H9 (cell line): ENCODE data around the gene WDR82. TPM values are rescaled to one million over a fixed set of nuclear protein-coding genes. Genes with fewer than 3 reads are reported as not detected.

Experiments
- DNase-seq: peaks from one replicate; pipeline ENCODE4 v3.0.0-alpha.2; 2017
- H2AFZ ChIP-seq: one replicate; pipeline ENCODE4 v1.6.1; 2013; ENCODE audit warnings: mild to moderate bottlenecking, low read length, control low read depth, moderate library complexity
- H2AK5ac ChIP-seq: 2 replicates; pipeline ENCODE4 v1.6.1; 2013; ENCODE audit warnings: low read length, control low read depth, mixed read lengths; ENCODE audit not compliant: insufficient read length
- H2BK120ac ChIP-seq: one replicate; pipeline ENCODE4 v1.6.1; 2013; ENCODE audit warnings: low read depth, mild to moderate bottlenecking, low read length, control low read depth, inconsistent platforms; ENCODE audit not compliant: poor library complexity, severe bottlenecking
- H2BK12ac ChIP-seq: 2 replicates; pipeline ENCODE4 v1.6.1; 2013; ENCODE audit warnings: low read length, control low read depth, mixed read lengths, low read depth; ENCODE audit not compliant: insufficient read length
- H2BK15ac ChIP-seq: 2 replicates; pipeline ENCODE4 v1.6.1; 2013; ENCODE audit warnings: low read depth, low read length, control low read depth
- H2BK20ac ChIP-seq: one replicate; pipeline ENCODE4 v1.6.1; 2013; ENCODE audit warnings: low read depth, mild to moderate bottlenecking, low read length, control low read depth, inconsistent platforms; ENCODE audit not compliant: poor library complexity, severe bottlenecking
- H2BK5ac ChIP-seq: 2 replicates; pipeline ENCODE4 v1.6.1; 2013; ENCODE audit warnings: low read length, control low read depth, mixed read lengths; ENCODE audit not compliant: insufficient read length
- H3K14ac ChIP-seq: 2 replicates; pipeline ENCODE4 v1.6.1; 2013; ENCODE audit warnings: low read length, control low read depth; ENCODE audit not compliant: insufficient read depth
- H3K18ac ChIP-seq: 2 replicates; pipeline ENCODE4 v1.6.1; 2013; ENCODE audit warnings: low read depth, mild to moderate bottlenecking, mixed read lengths, low read length, control low read depth; ENCODE audit not compliant: insufficient read length
- H3K23ac ChIP-seq: 2 replicates; pipeline ENCODE4 v1.6.1; 2013; ENCODE audit warnings: low read length, control low read depth, mixed read lengths, low read depth; ENCODE audit not compliant: insufficient read length
- H3K23me2 ChIP-seq: 2 replicates; pipeline ENCODE4 v1.6.1; 2013; ENCODE audit warnings: low read depth, mild to moderate bottlenecking, mixed read lengths, low read length, control low read depth; ENCODE audit not compliant: insufficient read length, poor library complexity, severe bottlenecking
- H3K27ac ChIP-seq: 2 replicates; pipeline ENCODE4 v1.5.1; 2013; ENCODE audit warnings: low read length, control low read depth, mixed read lengths, low read depth; ENCODE audit not compliant: insufficient read length
- H3K27me3 ChIP-seq: 2 replicates; pipeline ENCODE4 v1.6.1; 2013; ENCODE audit warnings: low read length, control low read depth, inconsistent platforms; ENCODE audit not compliant: insufficient read depth
- H3K4ac ChIP-seq: 2 replicates; pipeline ENCODE4 v1.6.1; 2013; ENCODE audit warnings: low read depth, mild to moderate bottlenecking, control low read depth, inconsistent platforms, low read length, moderate library complexity
- H3K4me1 ChIP-seq: 2 replicates; pipeline ENCODE4 v1.6.1; 2013; ENCODE audit warnings: low read length, control low read depth, inconsistent platforms; ENCODE audit not compliant: insufficient read depth
- H3K4me2 ChIP-seq: 2 replicates; pipeline ENCODE4 v1.6.1; 2013; ENCODE audit warnings: low read length, control low read depth, mixed read lengths; ENCODE audit not compliant: insufficient read length, insufficient read depth
- H3K56ac ChIP-seq: 2 replicates; pipeline ENCODE4 v1.6.1; 2013; ENCODE audit warnings: low read depth, mild to moderate bottlenecking, mixed read lengths, low read length, control low read depth; ENCODE audit not compliant: insufficient read length
- H3K79me1 ChIP-seq: 2 replicates; pipeline ENCODE4 v1.6.1; 2013; ENCODE audit warnings: low read depth, mild to moderate bottlenecking, moderate library complexity, low read length, control low read depth, inconsistent platforms; ENCODE audit not compliant: insufficient read depth, poor library complexity, severe bottlenecking
- H3K79me2 ChIP-seq: 2 replicates; pipeline ENCODE4 v1.6.1; 2013; ENCODE audit warnings: low read length, control low read depth, inconsistent platforms; ENCODE audit not compliant: insufficient read depth
- H3K9ac ChIP-seq: 2 replicates; pipeline ENCODE4 v1.6.1; 2013; ENCODE audit warnings: low read length, control low read depth, mixed read lengths; ENCODE audit not compliant: insufficient read length; ENCODE audit errors: extremely low read depth
- H3K9me3 ChIP-seq: one replicate; pipeline ENCODE4 v1.6.1; 2013; ENCODE audit warnings: low read depth, low read length, inconsistent platforms; ENCODE audit not compliant: control insufficient read depth
- H3T11ph ChIP-seq: one replicate; pipeline ENCODE4 v1.6.1; 2013; ENCODE audit warnings: mild to moderate bottlenecking, low read length, control low read depth, inconsistent platforms
- H4K20me1 ChIP-seq: one replicate; pipeline ENCODE4 v1.6.1; 2013; ENCODE audit not compliant: control insufficient read depth, insufficient read length, insufficient read depth
- H4K5ac ChIP-seq: 2 replicates; pipeline ENCODE4 v1.6.1; 2013; ENCODE audit warnings: low read depth, mild to moderate bottlenecking, mixed read lengths, low read length, control low read depth; ENCODE audit not compliant: insufficient read length
- H4K8ac ChIP-seq: replicated peaks from 2 replicates; pipeline ENCODE4 v1.6.1; 2013; ENCODE audit warnings: low read length, control low read depth, mixed read lengths, low read depth; ENCODE audit not compliant: insufficient read length
- H4K91ac ChIP-seq: 2 replicates; pipeline ENCODE4 v1.6.1; 2013; ENCODE audit warnings: low read depth, mild to moderate bottlenecking, moderate library complexity, mixed read lengths, low read length, control low read depth; ENCODE audit not compliant: insufficient read length
- H3K27ac Mint-ChIP-seq, 3 experiments: 2 replicates in 2 of 3; 3 replicates in 1 of 3; pipeline ENCODE4 v1.8.0; 2020 to 2021; ENCODE audit warnings: mixed read lengths in 3 of 3, mild to moderate bottlenecking in 1 of 3, moderate library complexity in 1 of 3
- H3K27me3 Mint-ChIP-seq: 2 replicates; pipeline ENCODE4 v1.8.0; 2021; ENCODE audit warnings: low read depth, mild to moderate bottlenecking, moderate library complexity, mixed read lengths
- H3K36me3 Mint-ChIP-seq, 3 experiments: 2 replicates in 2 of 3; 3 replicates in 1 of 3; pipeline ENCODE4 v1.8.0; 2020 to 2021; ENCODE audit warnings: low read depth in 3 of 3, mixed read lengths in 3 of 3; ENCODE audit not compliant: insufficient read depth in 1 of 3
- H3K4me1 Mint-ChIP-seq, 2 experiments: 2 replicates each; pipeline ENCODE4 v1.8.0; 2020; ENCODE audit warnings: mixed read lengths in 2 of 2
- H3K4me3 Mint-ChIP-seq, 2 experiments: 2 replicates in 1 of 2; 3 replicates in 1 of 2; pipeline ENCODE4 v1.8.0; 2020 to 2021; ENCODE audit warnings: mild to moderate bottlenecking in 2 of 2, mixed read lengths in 2 of 2, moderate library complexity in 1 of 2
- H3K9me3 Mint-ChIP-seq, 2 experiments: 2 replicates in 1 of 2; 3 replicates in 1 of 2; pipeline ENCODE4 v1.8.0; 2020; ENCODE audit warnings: mild to moderate bottlenecking in 2 of 2, mixed read lengths in 2 of 2, moderate library complexity in 1 of 2
- CTCF ChIP-seq: fragments of 200-600 bp; sonication (generic); conservative IDR thresholded peaks from 3 replicates; pipeline ENCODE4 v1.8.0; 2021; ENCODE audit warnings: antibody characterized with exemption, mild to moderate bottlenecking
- total RNA-seq: library from RNA; stranded (reverse); gene quantifications from 2 replicates; pipeline ENCODE4 v1.2.1, GENCODE V29; 2021

Gene WDR82
- total RNA-seq, 1 experiment from 2014 or later: 83.1 TPM

GRCh38 chr3:52210037-52210436 lies 68.4 kb downstream of the WDR82 start:
- H4K91ac ChIP-seq: no peak overlapping the region
- H4K8ac ChIP-seq: no peak overlapping the region
- no peak overlapping the region for H3K14ac ChIP-seq
- no peak overlapping the region for H3K23ac ChIP-seq
- no peaks in the 10 kb centered on the region for H3K79me2 ChIP-seq
- H3T11ph ChIP-seq: no peak overlapping the region
- H3K27ac ChIP-seq: no peak overlapping the region
- H2BK12ac ChIP-seq: no peak overlapping the region
- no peak overlapping the region for H2BK15ac ChIP-seq
- H3K4ac ChIP-seq: no peak overlapping the region
- no peak overlapping the region for H3K9ac ChIP-seq
- H2AFZ ChIP-seq: no peak overlapping the region
- H3K23me2 ChIP-seq: no peaks in the 10 kb centered on the region
- H2AK5ac ChIP-seq: no peak overlapping the region
- H3K79me1 ChIP-seq: no peaks in the 10 kb centered on the region
- no peak for TF ChIP-seq CTCF
- H3K9me3 Mint-ChIP-seq: no peaks in the 10 kb centered on the region
- H3K36me3 Mint-ChIP-seq: peaks cover 46 to 97% (median 95%) of the 10 kb centered on the region in 3 experiments; a peak in 6 of 7 replicates
- no peaks in the 10 kb centered on the region for H3K27me3 ChIP-seq
- H3K4me1 ChIP-seq: no peaks in the 10 kb centered on the region
- H4K5ac ChIP-seq: no peak overlapping the region
- no peaks in the 10 kb centered on the region for H3K4me1 Mint-ChIP-seq
- no peaks in the 10 kb centered on the region for H3K9me3 ChIP-seq
- no peak overlapping the region for H2BK20ac ChIP-seq
- no peak overlapping the region for H3K4me3 Mint-ChIP-seq
- H3K18ac ChIP-seq: no peak overlapping the region
- no peak overlapping the region for H3K27ac Mint-ChIP-seq
- no peaks in the 10 kb centered on the region for H3K27me3 Mint-ChIP-seq
- no peak overlapping the region for H2BK5ac ChIP-seq
- H3K4me2 ChIP-seq: no peak overlapping the region
- no peak for DNase-seq
- no peak overlapping the region for H3K56ac ChIP-seq
- H4K20me1 ChIP-seq: no peaks in the 10 kb centered on the region
- no peak overlapping the region for H2BK120ac ChIP-seq
